ENCODE measurements around the gene ST8SIA6. TPM values are rescaled to one million over a fixed set of nuclear protein-coding genes. Genes with fewer than 3 reads are reported as not detected.

The ST8SIA6 gene
- total RNA-seq, 1 experiment from 2014 or later = not detected

- Histone ChIP-seq H4K20me1 (ENCODE audit: low read length) (no peaks in the 10 kb centered on the region), H3K27me3 (ENCODE audit: low read length) (no peaks in the 10 kb centered on the region), H3K9me2 (replicated peaks; ENCODE audit: low read length) (no peaks in the 10 kb centered on the region), H3K9me3 (ENCODE audit: low read length) (no peaks in the 10 kb centered on the region), H3K4me1 (ENCODE audit: insufficient read depth, low read length) (no peaks in the 10 kb centered on the region), H3K27ac (ENCODE audit: low read length) (no peak overlapping the region), H2AFZ (ENCODE audit: low read length) (no peak overlapping the region), H3K79me2 (ENCODE audit: low read length) (no peaks in the 10 kb centered on the region), H3K4me2 (ENCODE audit: low read length) (no peak overlapping the region), H3K4me3 (ENCODE audit: low read length) (no peak overlapping the region), H3K36me3 (ENCODE audit: low read depth, low read length) (no peaks in the 10 kb centered on the region), H3K9ac (ENCODE audit: low read length) (no peak overlapping the region), H3F3A (ENCODE audit: low read length, unreplicated experiment) (no peaks in the 10 kb centered on the region)
- no TSS peak for BruUV-seq (replicated peaks)
- ChIA-PET CTCF (no interaction called here), POLR2A (ENCODE audit: unreplicated experiment) (no interaction called here)
- intact Hi-C loops (cut with micrococcal nuclease) = loop anchor here (10.0 kb wide), 1 partner anchor 159 kb away; no protein-coding TSS in a partner anchor
- TF ChIP-seq EZH2phosphoT487 (IDR thresholded peaks at IDR 0.05; ENCODE audit: borderline replicate concordance, low read length) = no peak
- TF ChIP-seq EZH2 (IDR thresholded peaks at IDR 0.05; ENCODE audit: low read length, unreplicated experiment) = no peak
- TF ChIP-seq, protein P1, sequence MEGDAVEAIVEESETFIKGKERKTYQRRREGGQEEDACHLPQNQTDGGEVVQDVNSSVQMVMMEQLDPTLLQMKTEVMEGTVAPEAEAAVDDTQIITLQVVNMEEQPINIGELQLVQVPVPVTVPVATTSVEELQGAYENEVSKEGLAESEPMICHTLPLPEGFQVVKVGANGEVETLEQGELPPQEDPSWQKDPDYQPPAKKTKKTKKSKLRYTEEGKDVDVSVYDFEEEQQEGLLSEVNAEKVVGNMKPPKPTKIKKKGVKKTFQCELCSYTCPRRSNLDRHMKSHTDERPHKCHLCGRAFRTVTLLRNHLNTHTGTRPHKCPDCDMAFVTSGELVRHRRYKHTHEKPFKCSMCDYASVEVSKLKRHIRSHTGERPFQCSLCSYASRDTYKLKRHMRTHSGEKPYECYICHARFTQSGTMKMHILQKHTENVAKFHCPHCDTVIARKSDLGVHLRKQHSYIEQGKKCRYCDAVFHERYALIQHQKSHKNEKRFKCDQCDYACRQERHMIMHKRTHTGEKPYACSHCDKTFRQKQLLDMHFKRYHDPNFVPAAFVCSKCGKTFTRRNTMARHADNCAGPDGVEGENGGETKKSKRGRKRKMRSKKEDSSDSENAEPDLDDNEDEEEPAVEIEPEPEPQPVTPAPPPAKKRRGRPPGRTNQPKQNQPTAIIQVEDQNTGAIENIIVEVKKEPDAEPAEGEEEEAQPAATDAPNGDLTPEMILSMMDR (conservative IDR thresholded peaks at IDR 0.05; ENCODE audit: low read depth, low read length) = no peak
- ATAC-seq = no peak
- no peak for DNase-seq
These were observed 18.4 kb downstream of the ST8SIA6 start for GRCh38 chr10:17435953-17436352.

- no peaks in the 10 kb centered on the region for H3K36me3 ChIP-seq (ENCODE audit: low read depth, low read length)
- no peaks in the 10 kb centered on the region for H3K79me2 ChIP-seq (ENCODE audit: low read length)
- ATAC-seq (no peak), DNase-seq (no peak)
- H3K9ac ChIP-seq (ENCODE audit: low read length) = no peak overlapping the region
- no peak overlapping the region for H3K27ac ChIP-seq (ENCODE audit: low read length)
- H3K9me3 ChIP-seq (ENCODE audit: low read length) = no peaks in the 10 kb centered on the region
- ChIA-PET CTCF (no interaction called here), POLR2A (ENCODE audit: unreplicated experiment) (interaction anchor here (0.5 kb wide), 1 partner anchor 382 kb away, joined by 4 read pairs; no protein-coding TSS in a partner anchor)
- H3F3A ChIP-seq (ENCODE audit: low read length, unreplicated experiment) = no peaks in the 10 kb centered on the region
- no peaks in the 10 kb centered on the region for H4K20me1 ChIP-seq (ENCODE audit: low read length)
- H3K27me3 ChIP-seq (ENCODE audit: low read length) = no peaks in the 10 kb centered on the region
- BruUV-seq (replicated peaks) = no TSS peak
- no peaks in the 10 kb centered on the region for H3K9me2 ChIP-seq (replicated peaks; ENCODE audit: low read length)
- no peak overlapping the region for H2AFZ ChIP-seq (ENCODE audit: low read length)
- no peak overlapping the region for H3K4me2 ChIP-seq (ENCODE audit: low read length)
- H3K4me3 ChIP-seq (ENCODE audit: low read length) = no peak overlapping the region
- intact Hi-C loops (cut with micrococcal nuclease) = loop anchor here (10.0 kb wide), 1 partner anchor 160 kb away; no protein-coding TSS in a partner anchor
- TF ChIP-seq EZH2 (IDR thresholded peaks at IDR 0.05; ENCODE audit: low read length, unreplicated experiment) = no peak
- TF ChIP-seq EZH2phosphoT487 (IDR thresholded peaks at IDR 0.05; ENCODE audit: borderline replicate concordance, low read length) = no peak
- TF ChIP-seq, protein P1 (conservative IDR thresholded peaks at IDR 0.05; ENCODE audit: low read depth, low read length) = no peak
- no peaks in the 10 kb centered on the region for H3K4me1 ChIP-seq (ENCODE audit: insufficient read depth, low read length)
These were observed 19.2 kb downstream of the ST8SIA6 start for GRCh38 chr10:17435187-17435586.

GRCh38 chr10:17432723-17433122, 21.7 kb downstream of the ST8SIA6 start:
- Histone ChIP-seq H3F3A (ENCODE audit: low read length, unreplicated experiment) (no peaks in the 10 kb centered on the region), H3K4me3 (ENCODE audit: low read length) (no peak overlapping the region), H3K27ac (ENCODE audit: low read length) (no peak overlapping the region), H4K20me1 (ENCODE audit: low read length) (no peaks in the 10 kb centered on the region), H3K36me3 (ENCODE audit: low read depth, low read length) (no peaks in the 10 kb centered on the region), H3K9me3 (ENCODE audit: low read length) (no peaks in the 10 kb centered on the region), H3K79me2 (ENCODE audit: low read length) (no peaks in the 10 kb centered on the region), H3K9ac (ENCODE audit: low read length) (no peak overlapping the region), H3K9me2 (replicated peaks; ENCODE audit: low read length) (no peaks in the 10 kb centered on the region), H2AFZ (ENCODE audit: low read length) (no peak overlapping the region), H3K4me1 (ENCODE audit: insufficient read depth, low read length) (no peaks in the 10 kb centered on the region), H3K27me3 (ENCODE audit: low read length) (no peaks in the 10 kb centered on the region), H3K4me2 (ENCODE audit: low read length) (no peak overlapping the region)
- TF ChIP-seq EZH2phosphoT487 (IDR thresholded peaks at IDR 0.05; ENCODE audit: borderline replicate concordance, low read length) (no peak), EZH2 (IDR thresholded peaks at IDR 0.05; ENCODE audit: low read length, unreplicated experiment) (no peak)
- TF ChIP-seq, protein P1 (conservative IDR thresholded peaks at IDR 0.05; ENCODE audit: low read depth, low read length) = no peak
- intact Hi-C loops (cut with micrococcal nuclease) = loop anchor here (10.0 kb wide), 1 partner anchor 162 kb away; no protein-coding TSS in a partner anchor
- CTCF ChIA-PET = interaction anchor here (0.6 to 1.6 kb wide), 2 partner anchors 24 to 143 kb away, joined by 3 to 5 read pairs; no protein-coding TSS in a partner anchor
- DNase-seq (peak; percentile 40), ATAC-seq (peak; percentile 38)
- BruUV-seq (replicated peaks) = no TSS peak
- POLR2A ChIA-PET (ENCODE audit: unreplicated experiment) = interaction anchor here (0.6 kb wide), 1 partner anchor 588 kb away, joined by 9 read pairs; no protein-coding TSS in a partner anchor
